Uterus (tissue), 2 donors: ENCODE measurements around the gene ANKRD60.

ENCODE experiments used
- CTCF ChIP-seq, 4 experiments: fragments of 200-600 bp in 2 of 4; fragments of 450-650 bp in 2 of 4; sonication (generic) in 2 of 4; IDR thresholded peaks; one replicate each; pipeline ENCODE4 v1.5.1; 2016 to 2019; ENCODE audit warnings: antibody characterized with exemption in 4 of 4, mild to moderate bottlenecking in 2 of 4, moderate library complexity in 1 of 4
- POLR2A ChIP-seq, 2 donors: fragments of 450-650 bp; IDR thresholded peaks; one replicate each; pipeline ENCODE4 v1.6.1; 2016; ENCODE audit warnings: antibody characterized with exemption in 2 of 2, mild to moderate bottlenecking in 1 of 2, moderate library complexity in 1 of 2

DNA sequence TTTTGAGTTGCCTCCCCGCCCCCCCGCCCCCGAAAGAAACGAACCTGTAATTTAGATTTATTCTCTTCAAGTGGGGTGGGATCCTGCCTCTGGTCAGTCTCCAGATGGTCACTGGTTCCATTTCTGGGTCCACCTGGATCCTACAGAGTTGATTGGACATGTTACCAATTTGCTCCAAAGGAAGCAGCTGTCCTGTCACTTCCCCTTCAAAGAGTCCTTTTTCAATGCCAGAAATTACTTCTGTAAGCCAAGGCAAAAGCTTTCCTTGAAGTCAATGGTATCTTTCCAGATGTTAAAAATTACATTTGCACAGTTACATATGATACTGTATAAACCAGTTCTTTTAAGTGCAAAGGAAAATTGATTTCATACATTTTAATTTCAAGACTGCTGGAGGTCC lies 12.0 kb upstream of the ANKRD60 start:
- TF ChIP-seq CTCF (IDR thresholded peaks at IDR 0.05) (no peak), POLR2A (IDR thresholded peaks at IDR 0.05) (no peak)
